Uterus (tissue), 2 donors: ENCODE data around the gene SLC17A4.

Experiments used
- POLR2A ChIP-seq, 2 donors: fragments of 450-650 bp; IDR thresholded peaks; one replicate each; pipeline ENCODE4 v1.6.1; 2016; ENCODE audit warnings: antibody characterized with exemption in 2 of 2, mild to moderate bottlenecking in 1 of 2, moderate library complexity in 1 of 2
- TF ChIP-seq, protein P1 (sequence below), 4 experiments: fragments of 200-600 bp in 2 of 4; fragments of 450-650 bp in 2 of 4; sonication (generic) in 2 of 4; IDR thresholded peaks; one replicate each; pipeline ENCODE4 v1.5.1; 2016 to 2019; ENCODE audit warnings: antibody characterized with exemption in 4 of 4, mild to moderate bottlenecking in 2 of 4, moderate library complexity in 1 of 4

DNA sequence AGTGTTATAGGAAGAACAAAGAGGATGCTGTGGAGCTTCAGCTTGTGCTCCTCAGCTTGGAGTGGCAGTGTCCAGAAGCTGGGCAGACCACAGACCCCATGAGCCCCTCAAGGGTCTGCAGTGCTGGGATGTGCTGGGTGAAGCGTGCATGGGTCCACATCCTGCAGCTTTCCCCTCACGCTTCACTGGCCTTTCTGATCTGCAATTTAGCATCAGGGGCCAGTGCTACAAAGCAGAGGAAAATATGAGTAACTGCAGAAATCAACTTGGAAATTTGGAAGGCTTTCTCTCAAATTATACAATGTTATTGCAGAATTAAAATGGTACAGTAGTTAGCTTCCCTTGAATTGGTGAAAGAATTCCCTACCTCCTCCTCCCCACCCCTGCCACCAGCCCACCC lies 10.1 kb downstream of the SLC17A4 start:
- TF ChIP-seq POLR2A (IDR thresholded peaks at IDR 0.05), result no peak
- TF ChIP-seq, protein P1, sequence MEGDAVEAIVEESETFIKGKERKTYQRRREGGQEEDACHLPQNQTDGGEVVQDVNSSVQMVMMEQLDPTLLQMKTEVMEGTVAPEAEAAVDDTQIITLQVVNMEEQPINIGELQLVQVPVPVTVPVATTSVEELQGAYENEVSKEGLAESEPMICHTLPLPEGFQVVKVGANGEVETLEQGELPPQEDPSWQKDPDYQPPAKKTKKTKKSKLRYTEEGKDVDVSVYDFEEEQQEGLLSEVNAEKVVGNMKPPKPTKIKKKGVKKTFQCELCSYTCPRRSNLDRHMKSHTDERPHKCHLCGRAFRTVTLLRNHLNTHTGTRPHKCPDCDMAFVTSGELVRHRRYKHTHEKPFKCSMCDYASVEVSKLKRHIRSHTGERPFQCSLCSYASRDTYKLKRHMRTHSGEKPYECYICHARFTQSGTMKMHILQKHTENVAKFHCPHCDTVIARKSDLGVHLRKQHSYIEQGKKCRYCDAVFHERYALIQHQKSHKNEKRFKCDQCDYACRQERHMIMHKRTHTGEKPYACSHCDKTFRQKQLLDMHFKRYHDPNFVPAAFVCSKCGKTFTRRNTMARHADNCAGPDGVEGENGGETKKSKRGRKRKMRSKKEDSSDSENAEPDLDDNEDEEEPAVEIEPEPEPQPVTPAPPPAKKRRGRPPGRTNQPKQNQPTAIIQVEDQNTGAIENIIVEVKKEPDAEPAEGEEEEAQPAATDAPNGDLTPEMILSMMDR (IDR thresholded peaks at IDR 0.05), result no peak
